HG03558 (cell line): ENCODE measurements around the gene TKTL1.
A peak's percentile ranks its signal among the peaks of the same experiment; 100 is the strongest.

Source experiments
- ATAC-seq: cut with Tn5 transposase; IDR thresholded peaks from one replicate; pipeline ENCODE4 v1.9.1; 2021; ENCODE audit warnings: moderate number of reproducible peaks; ENCODE audit not compliant: unreplicated experiment; ENCODE audit errors: extremely low read depth

Gene TKTL1

GRCh38 chrX:154358011-154358410 lies 62.4 kb downstream of the TKTL1 start:
- ATAC-seq = no peak

GRCh38 chrX:154358829-154359228 lies 63.2 kb downstream of the TKTL1 start:
- no peak for ATAC-seq

- ATAC-seq = no peak
These were observed 64.0 kb downstream of the TKTL1 start for GRCh38 chrX:154359362-154360154.

GRCh38 chrX:154360155-154360713 lies 64.6 kb downstream of the TKTL1 start:
- no peak for ATAC-seq

GRCh38 chrX:154362085-154362742 lies 66.6 kb downstream of the TKTL1 start:
- ATAC-seq = no peak

GRCh38 chrX:154363706-154364439 lies 68.3 kb downstream of the TKTL1 start:
- ATAC-seq = no peak

GRCh38 chrX:154365052-154365600 lies 69.5 kb downstream of the TKTL1 start:
- no peak for ATAC-seq

GRCh38 chrX:154365997-154366665 lies 70.5 kb downstream of the TKTL1 start:
- ATAC-seq = no peak

- ATAC-seq = no peak
These were observed 71.1 kb downstream of the TKTL1 start for GRCh38 chrX:154366666-154367055.

GRCh38 chrX:154367474-154368308 lies 72.1 kb downstream of the TKTL1 start:
- no peak for ATAC-seq

- ATAC-seq = no peak
These were observed 73.2 kb downstream of the TKTL1 start for GRCh38 chrX:154368630-154369448.

GRCh38 chrX:154369449-154370299 lies 74.1 kb downstream of the TKTL1 start:
- ATAC-seq = no peak

- ATAC-seq = no peak
These were observed 74.9 kb downstream of the TKTL1 start for GRCh38 chrX:154370300-154371016.

GRCh38 chrX:154371017-154371788 lies 75.6 kb downstream of the TKTL1 start:
- ATAC-seq = peak; percentile 25

GRCh38 chrX:154371789-154372300 lies 76.2 kb downstream of the TKTL1 start:
- ATAC-seq = no peak

GRCh38 chrX:154372612-154373022 lies 77.0 kb downstream of the TKTL1 start:
- ATAC-seq = no peak
